GM12891 (cell line): ENCODE data around the gene BMPER.

Experiments used
- PAX5 ChIP-seq: IDR thresholded peaks from 2 replicates; pipeline ENCODE4 v1.6.1; 2011; ENCODE audit warnings: low read length, moderate library complexity, mild to moderate bottlenecking; ENCODE audit not compliant: insufficient read depth, severe bottlenecking
- POLR2A ChIP-seq: IDR thresholded peaks from 2 replicates; pipeline ENCODE4 v1.6.1; 2011; ENCODE audit warnings: low read depth, low read length, control low read depth
- POLR2AphosphoS5 ChIP-seq: IDR thresholded peaks from 2 replicates; pipeline ENCODE4 v1.6.1; 2011; ENCODE audit warnings: low read depth, low read length, control low read depth
- SPI1 ChIP-seq: IDR thresholded peaks from 2 replicates; pipeline ENCODE4 v1.6.1; 2011; ENCODE audit warnings: low read depth, low read length, control low read depth
- TAF1 ChIP-seq: IDR thresholded peaks from 2 replicates; pipeline ENCODE4 v1.6.1; 2011; ENCODE audit warnings: low read depth, low read length, control low read depth

DNA sequence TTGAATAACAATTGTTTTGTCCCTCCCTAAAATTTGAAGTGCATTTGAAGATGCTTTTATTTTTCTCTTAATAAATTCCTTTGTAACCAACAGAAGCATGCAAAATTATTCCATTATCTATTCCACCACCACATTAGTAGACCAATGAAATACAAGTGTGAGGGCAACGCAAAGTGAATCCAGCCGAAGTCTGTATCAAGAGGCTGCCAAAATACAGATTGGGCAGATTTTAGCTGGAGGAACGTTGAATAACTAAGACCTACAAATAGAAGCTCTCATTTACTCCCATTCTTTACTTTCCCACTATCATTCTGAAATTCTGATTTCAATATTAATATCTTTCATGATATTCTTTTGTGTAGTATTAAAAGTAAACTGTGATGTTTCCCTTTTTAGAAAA lies 233.7 kb downstream of the BMPER start:
- no peak for TF ChIP-seq POLR2AphosphoS5
- TF ChIP-seq POLR2A: no peak
- TF ChIP-seq SPI1: no peak
- TF ChIP-seq TAF1: no peak
- no peak for TF ChIP-seq PAX5
